ENCODE measurements around the gene PLEKHS1. TPM values are rescaled to one million over a fixed set of nuclear protein-coding genes. Genes with fewer than 3 reads are reported as not detected.

The PLEKHS1 gene
- total RNA-seq, 1 donor = under 0.01 TPM

DNA sequence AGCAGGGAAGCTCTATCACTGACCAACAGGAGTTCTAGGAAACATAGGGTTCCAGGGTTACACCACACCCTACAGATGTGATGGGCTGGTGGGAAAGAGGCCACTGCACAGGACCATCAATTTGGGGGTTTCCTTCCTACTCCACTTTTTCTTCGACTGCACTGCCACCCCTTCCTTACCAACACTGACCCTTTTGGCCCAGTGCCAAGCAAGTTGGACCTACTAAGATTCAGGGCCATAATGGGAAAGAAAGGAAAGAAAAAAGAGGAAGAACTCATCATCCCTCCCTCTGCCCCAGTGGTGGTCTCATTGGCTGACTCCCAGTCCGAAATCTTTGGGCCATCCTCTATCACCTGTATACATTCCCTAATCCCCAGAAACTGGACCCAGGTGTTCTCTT, 6.1 kb upstream of the PLEKHS1 start:
- TF ChIP-seq, protein P1, sequence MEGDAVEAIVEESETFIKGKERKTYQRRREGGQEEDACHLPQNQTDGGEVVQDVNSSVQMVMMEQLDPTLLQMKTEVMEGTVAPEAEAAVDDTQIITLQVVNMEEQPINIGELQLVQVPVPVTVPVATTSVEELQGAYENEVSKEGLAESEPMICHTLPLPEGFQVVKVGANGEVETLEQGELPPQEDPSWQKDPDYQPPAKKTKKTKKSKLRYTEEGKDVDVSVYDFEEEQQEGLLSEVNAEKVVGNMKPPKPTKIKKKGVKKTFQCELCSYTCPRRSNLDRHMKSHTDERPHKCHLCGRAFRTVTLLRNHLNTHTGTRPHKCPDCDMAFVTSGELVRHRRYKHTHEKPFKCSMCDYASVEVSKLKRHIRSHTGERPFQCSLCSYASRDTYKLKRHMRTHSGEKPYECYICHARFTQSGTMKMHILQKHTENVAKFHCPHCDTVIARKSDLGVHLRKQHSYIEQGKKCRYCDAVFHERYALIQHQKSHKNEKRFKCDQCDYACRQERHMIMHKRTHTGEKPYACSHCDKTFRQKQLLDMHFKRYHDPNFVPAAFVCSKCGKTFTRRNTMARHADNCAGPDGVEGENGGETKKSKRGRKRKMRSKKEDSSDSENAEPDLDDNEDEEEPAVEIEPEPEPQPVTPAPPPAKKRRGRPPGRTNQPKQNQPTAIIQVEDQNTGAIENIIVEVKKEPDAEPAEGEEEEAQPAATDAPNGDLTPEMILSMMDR (IDR thresholded peaks at IDR 0.05; ENCODE audit: extremely low read depth, low read depth, low read length) = no peak
- Histone ChIP-seq H3K4me3 (ENCODE audit: insufficient read depth, low read length) (no peak overlapping the region), H3K4me2 (ENCODE audit: insufficient read depth, low read length) (no peak overlapping the region), H3K27me3 (ENCODE audit: insufficient read depth, low read length) (no peaks in the 10 kb centered on the region), H4K20me1 (ENCODE audit: insufficient read depth, low read length) (no peaks in the 10 kb centered on the region), H3K9me3 (ENCODE audit: low read depth, low read length) (no peaks in the 10 kb centered on the region), H3K4me1 (ENCODE audit: insufficient read depth, low read length) (no peaks in the 10 kb centered on the region), H3K36me3 (ENCODE audit: insufficient read depth, low read length) (no peaks in the 10 kb centered on the region), H3K79me2 (ENCODE audit: insufficient read depth, low read length) (no peaks in the 10 kb centered on the region), H2AFZ (ENCODE audit: low read length) (no peak overlapping the region), H3K27ac (ENCODE audit: low read depth, low read length) (no peak overlapping the region)
- DNase-seq (ENCODE audit: insufficient read length, low spot score, missing footprints) = no peak

DNA sequence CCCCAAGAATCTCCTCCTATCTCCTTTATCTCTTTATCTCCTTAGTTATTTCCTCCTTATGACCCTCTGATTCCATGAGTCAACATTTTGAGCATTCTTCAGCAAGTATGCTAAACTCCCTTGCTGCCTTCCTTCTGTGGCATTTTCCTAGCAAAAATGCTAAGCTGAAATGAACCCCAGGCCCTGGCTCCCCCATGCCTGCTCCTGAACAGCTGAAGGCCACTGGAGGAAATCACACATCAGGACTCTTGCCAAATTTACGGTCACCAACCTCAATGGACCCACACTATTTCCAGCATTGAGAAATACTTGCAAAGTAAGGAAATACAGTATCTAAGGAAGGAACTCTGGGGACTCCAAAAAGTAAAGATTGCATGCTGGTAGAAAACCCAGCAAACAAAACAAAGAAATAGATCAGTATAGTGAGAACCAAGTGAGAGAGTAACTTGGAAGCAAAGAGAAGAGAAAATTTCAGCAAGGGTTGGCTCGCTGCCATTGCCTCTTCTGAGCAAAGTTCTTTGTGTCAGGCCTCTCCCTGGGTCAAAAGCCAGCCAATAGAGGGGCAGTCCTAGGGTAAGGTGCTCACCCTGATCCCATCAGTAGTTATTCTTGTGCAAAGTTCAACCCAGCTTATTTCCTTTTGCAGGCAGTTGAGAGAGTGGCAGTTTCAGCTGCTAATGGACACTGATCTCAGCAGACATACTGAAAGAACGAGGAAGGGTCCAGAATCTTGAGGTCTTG, 5.1 kb upstream of the PLEKHS1 start:
- Histone ChIP-seq H3K36me3 (ENCODE audit: insufficient read depth, low read length) (no peaks in the 10 kb centered on the region), H3K27ac (ENCODE audit: low read depth, low read length) (no peak overlapping the region), H4K20me1 (ENCODE audit: insufficient read depth, low read length) (no peaks in the 10 kb centered on the region), H3K27me3 (ENCODE audit: insufficient read depth, low read length) (no peaks in the 10 kb centered on the region), H3K4me3 (ENCODE audit: insufficient read depth, low read length) (no peak overlapping the region), H3K4me1 (ENCODE audit: insufficient read depth, low read length) (no peaks in the 10 kb centered on the region), H2AFZ (ENCODE audit: low read length) (no peak overlapping the region), H3K9me3 (ENCODE audit: low read depth, low read length) (no peaks in the 10 kb centered on the region), H3K79me2 (ENCODE audit: insufficient read depth, low read length) (no peaks in the 10 kb centered on the region), H3K4me2 (ENCODE audit: insufficient read depth, low read length) (no peak overlapping the region)
- TF ChIP-seq, protein P1 (IDR thresholded peaks at IDR 0.05; ENCODE audit: extremely low read depth, low read depth, low read length) = no peak
- no peak for DNase-seq (ENCODE audit: insufficient read length, low spot score, missing footprints)

DNA sequence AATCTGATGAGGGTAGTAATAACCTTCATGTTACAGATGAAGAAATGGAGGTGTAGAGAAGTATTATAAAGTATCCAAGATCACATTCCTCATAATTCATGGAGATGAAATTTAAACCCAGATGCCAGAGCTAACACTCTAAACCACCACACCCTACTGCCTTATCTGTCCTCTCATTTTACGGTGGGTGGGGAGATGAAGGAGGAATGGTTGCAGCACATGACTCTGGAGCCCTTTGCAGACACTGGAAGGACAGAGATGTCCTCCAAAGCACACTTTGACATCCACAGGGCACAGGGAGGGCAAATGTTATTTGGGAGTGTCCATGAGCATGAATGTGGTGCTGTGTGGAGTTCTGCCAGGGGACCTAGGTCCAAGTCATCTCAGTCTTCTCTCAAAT, 1.1 kb downstream of the PLEKHS1 start:
- DNase-seq (ENCODE audit: insufficient read length, low spot score, missing footprints) = no peak
- TF ChIP-seq, protein P1 (IDR thresholded peaks at IDR 0.05; ENCODE audit: extremely low read depth, low read depth, low read length) = no peak
- H3K36me3 ChIP-seq (ENCODE audit: insufficient read depth, low read length) = no peaks in the 10 kb centered on the region
- H3K4me1 ChIP-seq (ENCODE audit: insufficient read depth, low read length) = no peaks in the 10 kb centered on the region
- no peaks in the 10 kb centered on the region for H4K20me1 ChIP-seq (ENCODE audit: insufficient read depth, low read length)
- H3K9me3 ChIP-seq (ENCODE audit: low read depth, low read length) = no peaks in the 10 kb centered on the region
- H2AFZ ChIP-seq (ENCODE audit: low read length) = no peak overlapping the region
- H3K4me2 ChIP-seq (ENCODE audit: insufficient read depth, low read length) = no peak overlapping the region
- H3K79me2 ChIP-seq (ENCODE audit: insufficient read depth, low read length) = no peaks in the 10 kb centered on the region
- H3K27ac ChIP-seq (ENCODE audit: low read depth, low read length) = no peak overlapping the region
- H3K27me3 ChIP-seq (ENCODE audit: insufficient read depth, low read length) = no peaks in the 10 kb centered on the region
- no peak overlapping the region for H3K4me3 ChIP-seq (ENCODE audit: insufficient read depth, low read length)

DNA sequence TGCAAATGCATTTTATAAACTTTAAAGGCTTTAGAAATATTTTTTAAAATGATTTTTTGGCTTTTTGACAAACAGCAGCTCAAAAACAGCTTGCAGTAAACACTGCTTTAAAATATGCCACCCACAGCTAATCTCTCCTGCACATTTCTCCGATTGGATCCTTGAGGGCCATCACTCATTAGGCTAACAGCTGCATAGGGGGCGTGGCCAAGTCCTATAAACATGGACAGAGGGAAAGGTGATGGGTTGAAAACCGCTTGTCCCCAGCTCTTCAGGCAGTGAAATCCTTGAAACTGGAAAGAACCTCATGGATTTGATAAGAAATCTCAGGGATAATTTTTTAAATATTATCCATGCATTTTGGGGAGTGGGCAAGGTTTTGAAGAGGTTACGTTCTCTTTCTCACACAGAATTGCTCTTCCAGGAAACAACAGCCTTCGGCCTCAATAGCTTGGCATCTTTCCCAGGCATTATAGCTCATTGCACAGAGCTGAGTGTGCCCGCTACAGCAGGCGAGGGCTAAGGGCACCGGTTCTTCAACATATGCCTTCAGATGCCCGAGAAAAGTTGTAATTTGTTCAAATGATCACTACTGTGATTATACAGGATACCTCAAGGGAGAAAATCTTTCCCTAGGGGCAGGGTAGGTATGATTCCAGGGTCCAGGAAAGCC, 1.7 kb downstream of the PLEKHS1 start:
- no peaks in the 10 kb centered on the region for H3K27me3 ChIP-seq (ENCODE audit: insufficient read depth, low read length)
- H2AFZ ChIP-seq (ENCODE audit: low read length) = no peak overlapping the region
- DNase-seq (ENCODE audit: insufficient read length, low spot score, missing footprints) = no peak

More for the DNA sequence above, 1.7 kb downstream of the PLEKHS1 start:
- Histone ChIP-seq H3K36me3 (ENCODE audit: insufficient read depth, low read length) (no peaks in the 10 kb centered on the region), H3K4me2 (ENCODE audit: insufficient read depth, low read length) (no peak overlapping the region), H3K79me2 (ENCODE audit: insufficient read depth, low read length) (no peaks in the 10 kb centered on the region), H3K4me3 (ENCODE audit: insufficient read depth, low read length) (no peak overlapping the region), H4K20me1 (ENCODE audit: insufficient read depth, low read length) (no peaks in the 10 kb centered on the region), H3K9me3 (ENCODE audit: low read depth, low read length) (no peaks in the 10 kb centered on the region), H3K4me1 (ENCODE audit: insufficient read depth, low read length) (no peaks in the 10 kb centered on the region), H3K27ac (ENCODE audit: low read depth, low read length) (no peak overlapping the region)
- TF ChIP-seq, protein P1 (IDR thresholded peaks at IDR 0.05; ENCODE audit: extremely low read depth, low read depth, low read length) = no peak

Data from osteoblast (primary cell).